RWPE2 (cell line): ENCODE measurements around the gene FEV.

Experiments used
- ATAC-seq: fragments of 200-7000 bp; cut with Tn5 transposase; 3 replicates; pipeline ENCODE4 v1.9.1; 2021; ENCODE audit warnings: low read depth
- DNase-seq: peaks from one replicate; pipeline ENCODE4 v3.0.0-alpha.2; 2020; ENCODE audit warnings: low spot score
- H3K27ac ChIP-seq: fragments of 450-650 bp; 2 replicates; pipeline ENCODE4 v1.5.1; 2017; ENCODE audit warnings: mild to moderate bottlenecking; ENCODE audit not compliant: poor library complexity, severe bottlenecking
- H3K27me3 ChIP-seq: fragments of 250-450 bp; sonication (Bioruptor Pico); 2 replicates; pipeline ENCODE4 v1.5.1; 2021; ENCODE audit warnings: mild to moderate bottlenecking, moderate library complexity; ENCODE audit not compliant: insufficient read depth, poor library complexity, severe bottlenecking
- H3K36me3 ChIP-seq: fragments of 250-450 bp; sonication (Bioruptor Pico); 2 replicates; pipeline ENCODE4 v1.5.1; 2020; ENCODE audit warnings: low read depth, mild to moderate bottlenecking, moderate library complexity
- H3K4me1 ChIP-seq: fragments of 250-450 bp; sonication (Bioruptor Pico); 2 replicates; pipeline ENCODE4 v1.5.1; 2021; ENCODE audit warnings: mild to moderate bottlenecking, moderate library complexity; ENCODE audit not compliant: insufficient read depth, poor library complexity, severe bottlenecking
- H3K4me3 ChIP-seq: fragments of 250-450 bp; sonication (Bioruptor Pico); 2 replicates; pipeline ENCODE4 v1.5.1; 2021; ENCODE audit warnings: mild to moderate bottlenecking, moderate library complexity; ENCODE audit not compliant: severe bottlenecking
- H3K9me3 ChIP-seq: fragments of 250-450 bp; sonication (Bioruptor Pico); 2 replicates; pipeline ENCODE4 v1.5.1; 2021; ENCODE audit warnings: mild to moderate bottlenecking, moderate library complexity; ENCODE audit not compliant: severe bottlenecking
- TF ChIP-seq, protein P1 (sequence below): fragments of 450-650 bp; IDR thresholded peaks from one replicate; pipeline ENCODE4 v1.5.1; 2017; ENCODE audit warnings: mild to moderate bottlenecking, moderate library complexity; ENCODE audit not compliant: poor library complexity, severe bottlenecking

The FEV gene

DNA sequence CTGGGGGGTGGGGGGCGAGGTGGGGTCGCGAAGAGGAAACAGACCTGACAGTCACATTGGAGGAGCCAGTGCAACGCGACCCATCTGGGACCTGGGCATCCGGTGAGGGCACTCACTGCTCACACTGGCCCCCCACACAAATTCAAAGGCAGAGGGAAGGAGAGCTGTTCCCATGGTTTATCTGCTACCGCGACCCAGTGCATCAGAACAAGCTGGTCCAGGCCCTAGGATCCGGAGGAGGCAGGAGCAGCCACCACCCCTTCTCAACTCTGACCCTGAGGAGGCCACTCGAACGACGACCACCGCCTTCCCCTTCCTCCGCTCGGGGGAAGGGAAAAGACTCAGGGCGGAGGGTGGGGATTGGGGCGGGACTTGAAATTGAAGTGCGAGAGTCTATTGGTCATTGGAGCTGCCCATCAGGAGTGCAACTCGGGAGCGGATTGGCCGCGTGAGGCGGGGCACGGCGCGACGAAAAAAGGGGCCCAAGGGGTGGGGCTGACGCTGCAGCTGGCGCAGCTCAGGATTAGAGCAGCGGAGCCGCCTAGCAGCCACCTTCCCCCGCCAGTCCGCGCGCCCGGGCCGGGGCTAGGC, 25.7 kb downstream of the FEV start, which contains the start of gene CDK5R2:
CDK5R2 (plus strand) TSS at position 526 of the 591 bp plus-strand sequence. CDS start 155 bp downstream, outside the sequence.
- H3K4me1 ChIP-seq = peaks cover 5% of the 10 kb centered on the region
- H3K4me3 ChIP-seq = peak within 1 kb of the TSS; percentile 36
- H3K9me3 ChIP-seq = no peaks in the 10 kb centered on the region
- DNase-seq (peak; percentile 85), ATAC-seq (peak; percentile 85)
- peaks cover 50% of the 10 kb centered on the region for H3K27me3 ChIP-seq
- no peaks in the 10 kb centered on the region for H3K36me3 ChIP-seq
- TF ChIP-seq, protein P1, sequence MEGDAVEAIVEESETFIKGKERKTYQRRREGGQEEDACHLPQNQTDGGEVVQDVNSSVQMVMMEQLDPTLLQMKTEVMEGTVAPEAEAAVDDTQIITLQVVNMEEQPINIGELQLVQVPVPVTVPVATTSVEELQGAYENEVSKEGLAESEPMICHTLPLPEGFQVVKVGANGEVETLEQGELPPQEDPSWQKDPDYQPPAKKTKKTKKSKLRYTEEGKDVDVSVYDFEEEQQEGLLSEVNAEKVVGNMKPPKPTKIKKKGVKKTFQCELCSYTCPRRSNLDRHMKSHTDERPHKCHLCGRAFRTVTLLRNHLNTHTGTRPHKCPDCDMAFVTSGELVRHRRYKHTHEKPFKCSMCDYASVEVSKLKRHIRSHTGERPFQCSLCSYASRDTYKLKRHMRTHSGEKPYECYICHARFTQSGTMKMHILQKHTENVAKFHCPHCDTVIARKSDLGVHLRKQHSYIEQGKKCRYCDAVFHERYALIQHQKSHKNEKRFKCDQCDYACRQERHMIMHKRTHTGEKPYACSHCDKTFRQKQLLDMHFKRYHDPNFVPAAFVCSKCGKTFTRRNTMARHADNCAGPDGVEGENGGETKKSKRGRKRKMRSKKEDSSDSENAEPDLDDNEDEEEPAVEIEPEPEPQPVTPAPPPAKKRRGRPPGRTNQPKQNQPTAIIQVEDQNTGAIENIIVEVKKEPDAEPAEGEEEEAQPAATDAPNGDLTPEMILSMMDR = no peak
- no peak within 1 kb of the TSS for H3K27ac ChIP-seq

DNA sequence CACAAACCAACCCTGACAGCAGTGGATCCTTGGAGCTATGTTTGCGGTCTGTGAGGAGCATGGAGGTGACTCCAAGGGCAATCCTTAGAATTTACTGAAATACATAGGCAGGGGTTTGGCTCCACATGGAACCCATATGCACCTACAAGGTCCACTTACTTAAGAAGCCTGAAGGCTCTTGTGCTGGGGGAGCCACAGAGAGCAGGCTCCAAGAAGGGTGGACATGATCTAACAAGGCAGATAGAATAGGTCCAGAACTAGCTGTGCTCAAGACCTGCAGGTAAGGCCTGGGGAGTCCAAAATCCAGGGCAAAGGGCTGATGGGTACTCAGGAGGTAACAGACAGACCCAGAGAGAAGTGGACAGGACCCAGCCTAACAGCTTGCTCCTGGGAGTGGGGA, 26.7 kb downstream of the FEV start:
- H3K4me3 ChIP-seq = no peak overlapping the region
- no peak overlapping the region for H3K27ac ChIP-seq
- no peaks in the 10 kb centered on the region for H3K9me3 ChIP-seq
- no peak for DNase-seq
- ATAC-seq = no peak
- TF ChIP-seq, protein P1 = no peak
- H3K4me1 ChIP-seq = no peaks in the 10 kb centered on the region
- no peaks in the 10 kb centered on the region for H3K36me3 ChIP-seq
- peaks cover 45% of the 10 kb centered on the region for H3K27me3 ChIP-seq

DNA sequence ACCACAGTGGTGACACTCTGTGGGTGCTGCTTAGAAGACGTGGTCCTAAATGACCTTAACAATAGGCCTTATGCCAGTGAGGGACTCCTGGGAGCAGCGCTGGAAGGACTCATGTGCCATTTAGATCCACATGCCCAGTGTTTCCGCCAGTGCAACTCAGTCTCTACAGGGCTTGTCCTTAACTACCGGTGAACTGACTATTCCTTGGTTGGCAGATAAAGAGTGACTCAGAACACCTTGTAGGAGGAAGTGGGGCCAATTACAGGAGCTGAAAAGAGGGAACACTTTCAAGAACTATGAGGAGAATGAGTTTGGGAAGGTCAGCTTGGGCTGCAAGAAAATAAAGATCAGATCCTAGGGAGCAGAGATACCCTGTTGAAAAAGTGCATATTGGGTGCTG, 27.3 kb downstream of the FEV start:
- TF ChIP-seq, protein P1 = no peak
- ATAC-seq (no peak), DNase-seq (no peak)
- H3K4me1 ChIP-seq = no peaks in the 10 kb centered on the region
- peaks cover 39% of the 10 kb centered on the region for H3K27me3 ChIP-seq
- H3K27ac ChIP-seq = no peak overlapping the region
- H3K9me3 ChIP-seq = no peaks in the 10 kb centered on the region
- H3K36me3 ChIP-seq = no peaks in the 10 kb centered on the region
- H3K4me3 ChIP-seq = no peak overlapping the region

DNA sequence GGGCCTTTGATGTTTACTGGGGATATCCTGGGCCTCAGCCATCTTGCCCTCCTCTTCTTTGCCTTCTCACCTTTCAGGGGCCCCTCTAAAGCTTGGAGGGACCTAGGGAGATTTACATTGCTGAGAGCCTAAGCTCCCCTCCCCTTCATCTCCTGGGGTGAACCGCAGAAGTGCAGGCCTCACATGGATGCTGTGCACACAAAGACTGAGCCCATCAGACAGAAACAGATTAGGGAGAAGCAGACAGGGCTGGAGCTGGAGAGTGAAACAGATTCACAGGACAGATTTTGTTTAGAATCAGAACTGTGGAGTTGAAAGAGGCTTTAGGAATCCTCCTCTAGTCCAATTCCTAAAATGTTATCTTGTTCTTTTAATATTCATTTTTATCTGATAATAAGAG, 28.9 kb downstream of the FEV start:
- Histone ChIP-seq H3K27ac (no peak overlapping the region), H3K4me1 (no peaks in the 10 kb centered on the region), H3K4me3 (no peak overlapping the region), H3K36me3 (no peaks in the 10 kb centered on the region), H3K9me3 (no peaks in the 10 kb centered on the region), H3K27me3 (peaks cover 26% of the 10 kb centered on the region)
- ATAC-seq = no peak
- TF ChIP-seq, protein P1 = no peak
- no peak for DNase-seq

DNA sequence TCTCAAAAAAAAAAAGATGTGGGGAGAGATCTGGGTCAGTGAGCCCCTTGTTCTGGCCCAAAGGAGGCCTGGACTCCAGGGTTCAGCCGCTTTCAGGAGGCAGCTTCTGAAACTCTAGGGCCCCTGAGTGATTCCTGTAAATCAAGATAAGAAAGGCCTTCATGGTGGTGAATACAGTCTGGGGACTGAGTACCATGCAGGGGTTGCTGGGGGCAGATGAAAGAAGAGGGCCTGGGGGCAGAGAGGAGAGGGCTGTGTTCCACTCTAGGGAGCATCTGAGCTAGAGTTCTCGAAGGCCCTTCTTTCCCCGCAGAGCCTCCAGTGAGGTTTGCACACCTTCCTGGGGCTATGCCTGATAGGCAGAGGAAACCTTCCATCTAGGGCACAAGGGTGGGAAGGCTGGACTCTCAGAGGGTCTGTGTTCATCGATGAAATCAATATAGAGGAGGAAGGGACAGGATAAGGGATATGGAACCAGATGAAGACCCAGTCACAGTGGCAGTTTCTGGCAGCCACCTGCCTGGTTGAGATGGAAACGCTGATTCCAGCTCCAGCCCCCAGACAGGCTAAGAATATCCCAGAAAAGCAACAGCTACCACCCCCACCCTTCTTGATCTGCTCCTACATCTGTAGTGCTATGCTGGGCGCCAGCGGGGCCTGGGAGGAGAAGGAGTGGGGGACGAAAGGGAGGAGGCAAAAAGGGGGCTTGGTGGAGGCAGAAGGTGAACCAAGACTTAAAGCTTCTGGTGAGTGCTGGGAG, 30.3 kb downstream of the FEV start:
- Histone ChIP-seq H3K27ac (no peak overlapping the region), H3K4me1 (no peaks in the 10 kb centered on the region), H3K36me3 (no peaks in the 10 kb centered on the region), H3K9me3 (no peaks in the 10 kb centered on the region), H3K27me3 (peaks cover 14% of the 10 kb centered on the region), H3K4me3 (no peak overlapping the region)
- TF ChIP-seq, protein P1 = no peak
- DNase-seq (no peak), ATAC-seq (no peak)
